Left renal pelvis (tissue), 4 donors: ENCODE measurements around the gene UROC1. TPM values are rescaled to one million over a fixed set of nuclear protein-coding genes. Genes with fewer than 3 reads are reported as not detected.

Experiments used
- DNase-seq, 4 donors: peaks; one replicate each; pipeline ENCODE4 v3.0.0-alpha.2; 2013; ENCODE audit warnings: low read depth in 4 of 4, low spot score in 3 of 4
- polyA plus RNA-seq, 4 donors: library from polyadenylated mRNA; unstranded; fragments of 120-200 nt; gene quantifications; one replicate each; pipeline ENCODE4 v1.2.1, GENCODE V29; 2013; ENCODE audit not compliant: insufficient read length in 4 of 4

The UROC1 gene
- polyA plus RNA-seq, 4 donors, result 0.13 to 0.22 (median 0.21) TPM; not detected in 1

DNA sequence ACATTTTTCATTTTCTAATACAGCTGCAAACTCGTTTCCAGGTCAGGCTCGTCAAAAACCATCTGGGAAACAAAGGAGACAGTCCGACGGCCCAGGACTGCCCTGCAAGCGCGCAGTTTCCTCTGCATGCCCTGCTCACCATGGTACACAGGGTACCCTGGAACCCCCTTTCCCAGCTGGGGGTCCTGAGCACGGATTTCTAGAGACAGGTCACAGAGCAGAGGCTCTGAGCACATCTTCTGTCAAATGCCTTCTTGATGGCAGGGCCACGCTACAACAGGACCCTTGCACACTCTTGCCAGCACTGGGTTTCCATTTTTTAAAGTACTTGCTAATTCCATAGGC, 50.0 kb downstream of the UROC1 start:
- DNase-seq, result no peak

- no peak for DNase-seq
Measured at GRCh38 chr3:126466886-126467610, 50.5 kb downstream of the UROC1 start.

DNA sequence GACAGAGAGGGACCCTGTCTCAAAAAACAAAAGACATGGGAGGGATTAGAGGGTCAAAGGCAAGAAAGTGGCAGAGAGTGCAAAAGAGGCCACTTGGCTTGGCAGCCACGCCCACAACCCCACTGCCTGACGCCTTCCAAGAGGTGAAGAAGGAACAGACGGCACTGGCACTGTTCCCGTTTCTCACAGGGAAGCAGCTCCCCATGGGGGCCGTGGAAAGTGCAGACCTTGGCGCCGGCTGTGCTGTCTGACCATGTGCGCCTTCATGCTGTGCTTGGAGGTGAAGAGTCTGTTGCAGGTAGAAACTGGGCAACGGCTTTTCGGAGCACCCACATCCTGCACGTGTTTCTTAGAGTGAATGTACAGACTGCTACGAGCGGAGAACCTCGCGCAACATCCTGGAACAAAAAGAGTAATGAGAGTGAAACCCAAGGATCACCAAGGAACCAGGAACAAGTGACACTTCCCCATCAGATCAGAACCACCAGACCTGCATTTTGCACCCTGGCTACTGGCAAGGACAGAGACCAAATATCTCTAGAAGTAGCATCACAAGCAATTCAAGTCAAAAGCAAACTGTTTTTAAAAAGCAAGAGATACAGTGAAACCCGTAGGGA, 51.5 kb downstream of the UROC1 start:
- no peak for DNase-seq

DNA sequence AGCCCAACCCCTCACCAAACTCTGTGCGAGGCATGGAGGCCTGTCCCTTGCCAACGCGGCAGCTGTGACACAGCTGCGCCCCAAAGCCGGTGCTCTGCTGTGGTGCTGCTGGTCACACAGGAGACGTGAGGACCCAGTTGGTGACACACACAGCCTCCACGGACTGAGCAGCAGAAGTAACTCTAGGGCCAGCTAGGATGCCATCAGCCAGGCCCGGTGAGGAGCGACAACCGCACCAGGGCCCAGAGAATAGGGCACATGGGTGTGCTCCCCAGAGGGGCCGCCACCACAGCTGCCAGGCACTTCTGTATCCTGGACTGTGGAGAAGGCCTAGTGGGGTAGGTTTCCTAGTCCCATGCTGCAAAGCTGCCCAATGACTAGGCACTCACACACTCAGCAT, 52.6 kb downstream of the UROC1 start:
- DNase-seq, result no peak

- DNase-seq, result no peak
Measured at GRCh38 chr3:126464494-126464893, 53.1 kb downstream of the UROC1 start.

DNA sequence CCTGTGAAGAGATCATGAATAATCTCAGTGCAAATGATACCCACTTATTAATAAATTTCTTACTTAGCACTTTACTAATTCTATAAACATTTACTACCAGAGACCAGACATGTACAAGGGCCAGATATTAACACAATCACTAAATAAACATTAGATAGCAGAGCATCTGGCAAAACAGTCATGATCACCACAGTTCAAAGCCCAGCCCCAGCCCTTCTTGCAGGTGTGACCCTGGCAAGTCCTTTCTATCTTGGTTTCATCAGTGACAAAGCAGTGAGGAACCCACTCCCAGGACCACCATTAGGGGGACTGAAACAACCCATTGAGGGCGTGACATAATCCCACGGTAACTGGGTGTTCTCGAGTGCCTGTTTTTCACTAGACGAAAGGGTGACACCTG, 53.5 kb downstream of the UROC1 start:
- DNase-seq, result no peak

DNA sequence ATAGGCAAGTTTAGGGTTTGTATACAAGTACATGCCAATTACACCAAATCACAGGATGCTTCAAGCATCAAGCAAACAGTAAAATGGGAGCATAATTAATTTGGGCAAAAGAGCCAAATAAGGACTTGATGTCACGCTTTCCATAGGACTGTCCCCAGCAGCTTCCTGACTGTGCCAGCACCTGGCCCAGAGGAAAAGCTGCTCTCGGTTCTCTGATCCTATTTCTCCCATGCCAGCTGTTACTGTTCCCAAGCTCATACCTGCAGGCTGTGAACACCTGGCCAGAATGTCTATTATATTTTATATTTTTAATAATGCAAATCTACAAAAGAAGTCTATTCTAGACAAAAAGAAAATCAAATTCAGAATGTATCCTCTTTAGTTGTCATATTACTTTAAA, 54.1 kb downstream of the UROC1 start:
- DNase-seq, result no peak

- no peak for DNase-seq
Measured at GRCh38 chr3:126461450-126462070, 56.0 kb downstream of the UROC1 start.

- no peak for DNase-seq
Measured at GRCh38 chr3:126460381-126460780, 57.2 kb downstream of the UROC1 start.

- no peak for DNase-seq
Measured at GRCh38 chr3:126459763-126460127, 57.8 kb downstream of the UROC1 start.

- no peak for DNase-seq
Measured at GRCh38 chr3:126459111-126459762, 58.3 kb downstream of the UROC1 start.

GRCh38 chr3:126456766-126457388, 60.7 kb downstream of the UROC1 start:
- DNase-seq, result no peak

DNA sequence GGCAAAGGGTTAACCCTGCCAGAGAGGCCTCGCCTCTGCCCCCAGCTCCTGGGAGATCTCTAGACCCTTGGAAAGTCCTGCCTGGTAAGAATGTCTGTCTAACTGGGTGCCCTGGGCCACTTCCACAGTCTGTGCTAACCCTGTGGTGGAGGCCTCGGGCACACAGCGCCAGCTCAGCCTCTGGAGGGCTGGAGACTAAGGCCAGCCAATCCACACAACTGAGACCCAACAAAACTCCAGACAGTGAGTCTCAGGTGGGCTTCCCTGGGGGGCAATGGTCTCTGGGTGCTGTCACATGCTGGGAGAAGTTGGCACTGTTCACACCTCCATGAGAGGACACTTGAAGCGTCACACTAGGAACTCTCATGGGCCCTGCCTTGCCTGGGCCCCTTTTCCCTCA, 61.4 kb downstream of the UROC1 start:
- DNase-seq, result no peak

- DNase-seq, result no peak
Measured at GRCh38 chr3:126454437-126455198, 63.0 kb downstream of the UROC1 start.

- DNase-seq, result no peak
Measured at GRCh38 chr3:126454025-126454424, 63.5 kb downstream of the UROC1 start.

DNA sequence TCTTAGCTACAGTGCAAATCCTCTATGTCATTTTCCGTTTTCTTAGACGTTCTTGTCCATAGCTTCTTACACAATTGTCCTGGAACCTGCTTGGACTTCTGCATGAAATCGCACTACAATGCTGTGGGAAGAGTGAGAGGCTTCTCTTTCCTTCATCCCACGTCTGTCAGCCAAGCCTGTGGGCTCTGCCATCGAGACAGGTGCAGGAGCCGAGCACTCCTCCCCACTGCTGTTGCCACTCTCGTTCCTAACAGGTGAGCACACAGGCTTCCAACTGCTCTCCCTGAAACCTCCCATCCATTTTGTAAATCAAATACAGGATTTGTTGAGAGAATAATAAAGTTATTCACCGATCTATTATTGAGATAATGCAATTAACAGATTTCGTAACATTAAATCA, 65.4 kb downstream of the UROC1 start:
- DNase-seq, result no peak

- no peak for DNase-seq
Measured at GRCh38 chr3:126451511-126451910, 66.1 kb downstream of the UROC1 start.

- no peak for DNase-seq
Measured at GRCh38 chr3:126450744-126451143, 66.8 kb downstream of the UROC1 start.

GRCh38 chr3:126450219-126450618, 67.4 kb downstream of the UROC1 start:
- no peak for DNase-seq

- no peak for DNase-seq
Measured at GRCh38 chr3:126449621-126450051, 67.9 kb downstream of the UROC1 start.

DNA sequence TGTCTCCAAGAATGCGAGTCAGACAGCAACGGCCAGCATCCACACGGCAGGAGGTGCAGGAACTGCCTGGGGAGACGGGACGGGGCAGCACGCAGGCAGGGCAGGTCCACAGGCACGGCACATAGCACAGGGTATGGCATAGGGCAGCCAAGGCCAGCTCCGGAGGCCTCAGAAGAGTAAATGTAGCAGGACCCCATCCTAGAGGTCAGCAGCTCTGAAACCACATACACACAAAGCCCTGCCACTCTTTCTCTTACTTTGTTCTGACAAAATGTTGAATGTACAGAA, 68.7 kb downstream of the UROC1 start:
- DNase-seq, result no peak
